Calu3 (cell line): ENCODE measurements around the gene TMEM39B. TPM values are rescaled to one million over a fixed set of nuclear protein-coding genes. Genes with fewer than 3 reads are reported as not detected.

Experiments used
- BruUV-seq: library from RNA; stranded (reverse); fragments of 400-500 nt; replicated peaks from 2 replicates; lab custom pipeline; 2021; lab: Mats Ljungman, UMichigan
- CTCF ChIA-PET: fragments of 300-600 bp; sonication (Branson Sonifier 250); formaldehyde crosslinking; loops from one replicate; lab custom pipeline; 2022; ENCODE audit warnings: antibody characterized with exemption; lab: Charles Lee
- DNase-seq: peaks from one replicate; pipeline ENCODE4 v3.0.0; 2022
- H3K27ac Mint-ChIP-seq: one replicate; pipeline ENCODE4 v1.8.0; 2022; ENCODE audit warnings: mixed read lengths; ENCODE audit not compliant: unreplicated experiment
- H3K27me3 Mint-ChIP-seq: one replicate; pipeline ENCODE4 v1.8.0; 2022; ENCODE audit warnings: mixed read lengths; ENCODE audit not compliant: unreplicated experiment
- H3K36me3 Mint-ChIP-seq: one replicate; pipeline ENCODE4 v1.8.0; 2022; ENCODE audit warnings: mild to moderate bottlenecking, moderate library complexity, mixed read lengths; ENCODE audit not compliant: insufficient read depth, unreplicated experiment
- H3K4me1 Mint-ChIP-seq: one replicate; pipeline ENCODE4 v1.8.0; 2022; ENCODE audit warnings: mild to moderate bottlenecking, low read depth, mixed read lengths; ENCODE audit not compliant: unreplicated experiment
- H3K4me3 Mint-ChIP-seq: one replicate; pipeline ENCODE4 v1.8.0; 2022; ENCODE audit warnings: mild to moderate bottlenecking, low read depth, moderate library complexity, mixed read lengths; ENCODE audit not compliant: unreplicated experiment
- H3K9me3 Mint-ChIP-seq: one replicate; pipeline ENCODE4 v1.8.0; 2022; ENCODE audit warnings: low read depth, mixed read lengths; ENCODE audit not compliant: unreplicated experiment
- CTCF ChIP-seq: fragments of 200-600 bp; IDR thresholded peaks from one replicate; pipeline ENCODE4 v1.8.0; 2022; ENCODE audit warnings: antibody characterized with exemption; ENCODE audit not compliant: unreplicated experiment
- intact Hi-C: fragments of 100-400 bp; cut with micrococcal nuclease; formaldehyde crosslinking; loops from one replicate; pipeline ENCODE4 v1.10.0; 2022; ENCODE audit not compliant: unreplicated experiment
- total RNA-seq: library from RNA; stranded (reverse); gene quantifications from 2 replicates; pipeline ENCODE4 v1.2.3, GENCODE V29; 2022

TMEM39B gene
- total RNA-seq, 1 experiment from 2014 or later, result 19.5 TPM

- Mint-ChIP-seq H3K36me3 (peaks cover 47% of the 10 kb centered on the region), H3K4me3 (no peak overlapping the region), H3K4me1 (no peaks in the 10 kb centered on the region), H3K27me3 (no peaks in the 10 kb centered on the region), H3K9me3 (no peaks in the 10 kb centered on the region), H3K27ac (no peak overlapping the region)
- intact Hi-C loops, result no loop called here
- BruUV-seq, result no TSS peak
- TF ChIP-seq CTCF, result no peak
- DNase-seq, result no peak
- CTCF ChIA-PET, result no interaction called here
Observed at GRCh38 chr1:32048440-32048839, 24.3 kb upstream of the TMEM39B start.

- no TSS peak for BruUV-seq
- Mint-ChIP-seq H3K4me1 (no peaks in the 10 kb centered on the region), H3K27me3 (no peaks in the 10 kb centered on the region), H3K9me3 (no peaks in the 10 kb centered on the region), H3K27ac (peak overlapping the region; percentile 44), H3K4me3 (no peak overlapping the region), H3K36me3 (peaks cover 59% of the 10 kb centered on the region)
- TF ChIP-seq CTCF, result no peak
- intact Hi-C loops, result no loop called here
- CTCF ChIA-PET, result interaction anchor here (0.5 kb wide), 1 partner anchor 14 kb away, joined by 4 read pairs; no protein-coding TSS in a partner anchor
- DNase-seq, result no peak
Observed at GRCh38 chr1:32051706-32052105, 21.0 kb upstream of the TMEM39B start.

GRCh38 chr1:32052887-32053286 is 19.9 kb upstream of the TMEM39B start:
- Mint-ChIP-seq H3K27ac (no peak overlapping the region), H3K9me3 (no peaks in the 10 kb centered on the region), H3K4me1 (no peaks in the 10 kb centered on the region), H3K36me3 (peaks cover 59% of the 10 kb centered on the region), H3K4me3 (no peak overlapping the region), H3K27me3 (no peaks in the 10 kb centered on the region)
- no peak for TF ChIP-seq CTCF
- intact Hi-C loops, result no loop called here
- DNase-seq, result no peak
- no TSS peak for BruUV-seq
- CTCF ChIA-PET, result no interaction called here

- Mint-ChIP-seq H3K4me3 (no peak overlapping the region), H3K4me1 (no peaks in the 10 kb centered on the region), H3K9me3 (no peaks in the 10 kb centered on the region), H3K27ac (no peak overlapping the region), H3K36me3 (peaks cover 53% of the 10 kb centered on the region), H3K27me3 (no peaks in the 10 kb centered on the region)
- DNase-seq, result no peak
- CTCF ChIA-PET, result interaction anchor here (0.6 kb wide), 2 partner anchors 121 to 195 kb away, joined by 3 read pairs; no protein-coding TSS in a partner anchor
- no TSS peak for BruUV-seq
- no peak for TF ChIP-seq CTCF
- intact Hi-C loops, result no loop called here
Observed at GRCh38 chr1:32055416-32055815, 17.3 kb upstream of the TMEM39B start.
